NOMO-1 treated with dmso at 0.1 percent for 144 hours (cell line): Measurements from ENCODE around the gene PTCSC3.
"Not testable (repeated sequence)": the region's sequence is repeated elsewhere in the genome, so short reads cannot be mapped to it uniquely, and the experiment has no call there.

Experiments used
- DNase-seq: peaks from one replicate; lab custom pipeline; 2025; ENCODE audit not compliant: unreplicated experiment; lab: John Stamatoyannopoulos, UW

PTCSC3 gene

DNA sequence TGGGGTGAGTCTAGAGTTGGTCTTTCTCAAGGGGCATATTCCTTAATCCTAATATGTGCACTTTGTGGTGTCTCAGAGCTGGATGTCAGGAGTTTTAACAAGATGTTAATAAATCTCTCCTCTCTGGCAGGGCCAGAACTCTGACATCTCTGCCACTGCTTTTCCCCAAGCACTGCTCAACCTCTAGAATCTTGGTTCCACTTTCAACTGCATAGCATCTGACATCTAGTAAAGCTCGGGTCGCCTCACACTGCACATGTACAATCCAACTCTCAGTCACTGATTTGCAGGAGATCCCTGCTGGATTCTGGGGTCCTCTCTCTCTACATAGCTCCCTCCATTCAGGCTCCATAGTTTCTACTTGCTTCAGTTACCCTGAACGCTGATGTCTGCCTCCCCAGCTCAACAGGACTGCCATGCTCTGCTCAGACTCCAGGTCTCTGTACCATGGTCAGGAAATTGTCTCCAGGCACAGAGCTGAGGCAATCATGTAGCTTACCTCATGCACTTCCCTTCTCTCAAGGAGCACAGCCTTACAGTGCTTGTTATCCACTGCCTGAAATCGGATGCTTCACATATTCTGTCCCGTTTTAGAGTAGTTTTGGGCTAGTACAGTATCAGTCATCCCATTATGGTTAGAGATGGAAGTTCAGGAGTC is 1.6 kb downstream of the PTCSC3 start:
- DNase-seq: no peak

DNA sequence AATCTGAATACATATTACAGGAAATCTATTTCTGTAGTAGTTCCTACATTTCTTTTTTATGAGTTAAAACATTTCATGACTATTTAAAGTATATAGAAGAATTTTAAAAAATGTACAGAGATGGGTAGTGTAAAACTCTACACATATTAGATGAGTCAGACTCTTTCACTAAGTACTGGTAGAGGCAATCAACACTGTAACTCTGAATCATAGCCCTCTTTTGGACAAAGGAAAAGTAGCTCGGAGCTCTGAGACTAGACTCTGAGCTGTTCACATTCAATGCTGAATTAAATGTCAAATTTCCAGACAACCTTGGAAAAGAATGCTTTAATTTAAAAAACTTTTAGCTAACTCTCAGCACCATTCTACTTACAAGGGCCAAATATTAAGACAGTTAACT is 3.4 kb downstream of the PTCSC3 start:
- no peak for DNase-seq

DNA sequence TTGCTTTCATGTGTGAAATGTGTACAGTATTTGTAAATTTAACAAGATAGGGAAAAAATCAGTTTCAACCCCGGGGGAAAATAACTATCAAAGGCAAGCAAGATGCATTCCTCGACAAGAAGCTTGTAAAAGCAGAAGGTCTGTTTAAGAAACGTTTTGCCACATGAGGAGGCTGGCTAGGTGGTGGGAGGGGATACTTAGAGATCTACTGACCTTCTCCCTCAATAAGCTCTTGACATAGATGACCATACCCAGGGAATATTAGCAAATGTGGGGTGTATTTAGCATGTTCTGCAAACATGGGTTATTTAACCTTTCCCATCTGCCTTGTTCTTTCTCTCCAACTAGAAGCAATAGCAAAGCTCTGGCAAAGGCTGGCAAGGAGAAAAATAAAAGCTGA is 4.9 kb downstream of the PTCSC3 start:
- no peak for DNase-seq

DNA sequence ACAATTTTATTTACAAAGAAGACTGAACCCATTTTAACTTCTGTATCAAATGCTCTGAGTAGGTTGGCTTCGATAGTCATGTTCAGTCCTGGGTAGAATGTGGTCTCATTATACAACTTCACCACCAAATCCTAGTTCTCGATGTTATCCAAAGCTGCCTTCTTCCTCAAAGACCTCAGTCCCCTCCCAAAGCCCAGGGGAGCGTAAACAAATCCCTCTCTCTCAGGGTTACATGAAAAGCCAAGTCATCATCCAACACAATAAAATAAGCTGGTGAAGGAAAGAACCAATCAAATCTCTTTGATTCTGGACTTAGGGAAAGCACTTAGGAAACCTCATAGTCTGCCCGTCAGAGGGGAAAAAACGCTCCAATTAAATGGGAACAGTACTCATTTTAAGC is 9.1 kb downstream of the PTCSC3 start:
- no peak for DNase-seq

DNA sequence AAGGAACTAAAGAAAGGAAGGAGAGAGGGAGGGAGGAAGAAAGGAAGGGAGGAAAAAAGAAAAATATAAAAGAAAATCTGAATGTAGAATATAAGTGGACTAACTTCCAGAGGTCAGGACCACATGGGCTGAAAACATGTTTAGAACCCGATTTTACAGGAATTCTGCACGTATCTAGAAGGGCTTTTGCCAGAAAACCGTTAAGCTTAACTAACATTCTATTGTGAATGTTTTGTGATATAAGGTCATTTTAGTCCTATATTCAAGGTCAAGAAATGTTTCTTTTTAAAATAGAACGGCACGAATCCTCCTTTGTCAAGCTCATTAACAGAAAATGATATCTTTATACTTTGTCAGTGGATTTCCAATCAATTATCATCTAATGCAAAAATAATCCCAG is 13.1 kb downstream of the PTCSC3 start:
- no peak for DNase-seq

DNA sequence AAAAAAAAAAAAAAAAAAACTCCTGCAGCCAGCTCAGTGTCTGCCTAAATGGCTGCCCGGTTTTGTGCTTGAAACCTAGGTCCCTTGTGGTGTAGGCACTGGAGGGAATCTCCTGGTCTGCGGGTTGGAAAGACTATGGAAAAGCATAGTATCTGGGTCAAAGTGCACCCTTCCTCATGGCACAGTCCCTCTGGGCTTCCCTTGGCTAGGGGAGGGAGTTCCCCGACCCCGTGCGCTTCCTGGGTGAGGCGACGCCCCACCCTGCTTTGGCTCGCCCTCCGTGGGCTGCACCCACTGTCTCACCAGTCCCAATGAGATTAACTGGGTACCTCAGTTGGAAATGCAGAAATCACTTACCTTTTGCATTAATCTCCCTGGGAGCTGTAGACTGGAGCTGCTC is 14.3 kb downstream of the PTCSC3 start:
- no peak for DNase-seq

DNA sequence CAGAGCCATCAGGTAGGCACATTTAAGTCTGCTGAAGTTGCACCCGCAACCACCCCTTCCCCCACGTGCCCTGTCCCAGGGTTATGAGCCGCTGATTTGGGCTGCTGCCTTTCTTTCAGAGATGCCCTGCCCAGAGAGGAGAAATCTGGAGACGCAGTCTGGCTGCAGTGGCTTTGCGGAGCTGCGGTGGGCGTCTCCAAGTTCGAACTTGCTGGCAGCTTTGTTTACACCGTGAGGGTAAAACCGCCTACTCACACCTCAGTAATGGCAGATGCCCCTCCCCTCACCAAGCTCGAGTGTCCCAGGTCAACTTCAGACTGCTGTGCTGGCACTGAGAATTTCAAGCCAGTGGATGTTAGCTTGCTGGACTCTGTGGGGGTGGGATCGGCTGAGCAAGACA is 14.7 kb downstream of the PTCSC3 start:
- DNase-seq: no peak

DNA sequence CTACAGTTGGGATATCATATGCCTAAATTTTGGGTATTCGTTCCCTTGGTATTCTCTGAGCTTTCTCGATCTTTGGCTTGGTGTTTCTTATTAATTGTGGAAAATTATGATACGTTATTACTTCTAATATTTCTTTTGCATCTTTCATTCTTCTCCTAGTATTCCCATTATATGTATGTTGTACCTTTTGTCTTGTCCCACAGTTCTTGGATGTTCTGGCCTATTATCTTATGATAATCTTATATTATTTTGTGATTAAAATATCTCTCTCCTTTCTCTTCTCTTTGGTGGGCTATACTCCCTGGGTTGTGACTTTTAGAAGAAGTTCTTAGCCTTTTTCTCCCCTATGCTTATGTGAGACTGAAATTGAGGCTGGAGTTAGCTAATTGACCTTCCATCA is 25.2 kb downstream of the PTCSC3 start:
- DNase-seq: no peak

DNA sequence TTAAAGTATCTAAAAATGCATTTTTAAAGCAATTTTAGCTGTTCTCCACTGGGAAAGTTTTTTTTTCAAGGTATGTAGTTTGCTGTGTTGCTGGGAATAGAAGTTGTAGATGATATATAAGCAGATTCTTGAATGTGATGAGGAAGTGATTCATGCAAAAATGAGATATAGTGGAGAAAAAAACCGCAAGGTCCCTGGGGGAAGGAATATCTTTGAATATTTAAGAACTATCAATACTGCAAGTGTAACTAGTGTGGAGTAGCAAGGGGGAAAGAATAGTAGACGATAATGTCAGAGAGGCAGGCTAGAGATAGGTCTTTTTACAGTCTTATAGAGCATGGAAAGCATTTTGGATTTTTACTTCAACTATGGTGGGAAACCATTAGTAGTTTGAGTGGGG is 42.5 kb downstream of the PTCSC3 start:
- DNase-seq: no peak

DNA sequence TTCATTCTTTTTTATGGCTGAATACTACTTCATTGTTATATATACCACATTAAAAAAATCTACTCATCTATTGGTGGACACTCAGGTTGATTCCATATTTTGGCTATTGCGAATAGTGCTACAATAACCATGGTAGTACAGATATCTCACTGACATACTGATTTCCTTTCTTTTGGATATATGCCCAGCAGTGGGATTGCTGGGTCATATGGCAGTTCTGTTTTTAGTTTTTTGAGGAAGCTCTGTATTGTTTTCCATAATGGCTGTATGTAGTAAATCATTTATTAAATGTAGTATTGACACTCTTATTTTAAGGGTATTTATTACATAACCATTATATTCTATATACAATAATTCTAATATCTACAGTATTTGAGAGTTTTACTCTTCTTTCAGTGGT is 43.7 kb downstream of the PTCSC3 start:
- no peak for DNase-seq

DNA sequence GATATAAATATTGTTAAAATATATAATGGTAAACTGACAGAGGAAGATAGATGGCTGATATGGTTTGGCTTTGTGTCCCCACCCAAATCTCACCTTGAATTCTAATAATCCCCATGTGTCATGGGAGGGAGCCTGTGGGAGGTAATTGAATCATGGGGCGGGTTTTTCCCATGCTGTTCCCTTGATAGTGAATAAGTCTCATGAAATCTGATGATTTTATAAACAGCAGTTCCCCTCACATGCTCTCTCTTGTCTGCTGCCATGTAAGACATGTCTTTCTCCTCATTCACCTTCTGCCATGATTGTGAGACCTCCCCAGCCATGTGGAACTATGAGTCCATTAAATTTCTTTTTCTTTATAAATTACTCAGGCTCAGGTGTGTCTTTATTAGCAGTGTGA is 46.3 kb downstream of the PTCSC3 start:
- no peak for DNase-seq

DNA sequence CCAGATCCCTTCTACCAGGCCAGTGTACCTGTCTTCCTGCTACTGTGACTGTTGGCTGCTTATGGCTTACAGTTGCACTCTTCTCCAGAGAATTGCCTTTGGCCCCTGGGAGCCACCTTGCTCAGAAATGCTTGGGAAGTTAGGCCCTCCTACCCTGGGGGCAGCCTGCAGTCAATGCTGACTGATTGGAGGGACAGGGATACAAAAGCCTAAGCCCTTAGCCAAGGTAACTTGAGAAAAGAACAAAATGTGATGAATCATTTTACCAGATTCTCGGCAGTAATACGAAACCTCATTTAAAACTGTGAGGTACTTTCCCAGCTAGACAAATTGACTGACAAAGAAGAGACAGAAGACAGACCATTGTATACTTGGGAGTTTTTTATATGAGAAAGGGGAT is 47.3 kb downstream of the PTCSC3 start:
- no peak for DNase-seq

DNA sequence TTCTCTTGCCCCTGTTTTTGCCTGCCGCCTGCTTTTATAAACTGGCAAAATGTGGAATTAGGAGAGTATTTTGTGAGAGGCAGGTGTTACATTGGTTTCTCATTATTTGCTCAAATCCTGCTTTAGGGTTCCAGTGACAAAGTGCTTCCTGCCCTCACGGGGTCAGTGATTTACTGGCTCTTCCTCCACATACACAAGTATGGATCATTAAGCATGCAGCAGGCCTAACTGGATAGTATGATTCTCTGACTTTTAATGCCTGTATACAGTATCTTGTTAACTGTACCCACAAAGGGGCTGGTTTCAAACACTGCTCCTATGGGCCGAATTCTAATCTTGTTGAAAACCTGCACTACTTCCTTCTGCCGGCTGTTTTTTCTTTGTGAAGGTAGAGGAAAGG is 63.2 kb downstream of the PTCSC3 start:
- DNase-seq: no peak

DNA sequence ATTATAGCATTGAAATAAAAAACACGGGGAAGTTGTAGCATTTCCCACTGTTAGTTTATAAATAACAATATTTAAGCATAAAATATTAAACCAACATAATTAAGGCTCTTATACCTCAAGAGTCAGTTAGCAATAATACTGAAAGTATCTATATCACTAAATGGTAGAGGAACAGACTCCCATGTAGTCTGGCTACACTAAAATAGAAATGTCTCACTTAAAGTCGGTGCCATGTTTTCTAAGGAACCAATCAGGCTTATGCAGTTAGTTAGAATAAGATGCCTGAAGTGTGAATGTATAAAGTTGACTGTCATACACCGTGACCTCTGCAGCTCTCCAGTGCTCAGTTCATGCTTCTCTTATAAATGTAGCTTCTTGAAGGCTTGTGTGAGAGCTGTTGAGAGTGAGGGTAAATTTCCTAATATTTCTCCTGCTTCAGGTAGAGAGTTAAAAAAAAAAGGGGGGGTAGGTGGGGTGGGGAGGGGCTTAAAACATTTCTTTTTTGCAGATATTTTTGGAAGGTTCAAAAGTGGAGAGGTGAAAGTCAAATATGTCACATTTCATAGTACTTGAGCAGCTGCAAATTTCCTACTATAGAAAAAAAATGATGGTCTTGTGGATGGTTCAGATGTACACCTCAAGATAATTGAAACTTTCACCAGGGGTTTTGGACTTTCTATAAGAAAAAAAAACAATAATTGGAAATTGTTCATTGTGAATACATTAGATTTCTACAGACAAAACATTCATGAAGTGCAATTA is 64.5 kb downstream of the PTCSC3 start:
- DNase-seq: no peak

DNA sequence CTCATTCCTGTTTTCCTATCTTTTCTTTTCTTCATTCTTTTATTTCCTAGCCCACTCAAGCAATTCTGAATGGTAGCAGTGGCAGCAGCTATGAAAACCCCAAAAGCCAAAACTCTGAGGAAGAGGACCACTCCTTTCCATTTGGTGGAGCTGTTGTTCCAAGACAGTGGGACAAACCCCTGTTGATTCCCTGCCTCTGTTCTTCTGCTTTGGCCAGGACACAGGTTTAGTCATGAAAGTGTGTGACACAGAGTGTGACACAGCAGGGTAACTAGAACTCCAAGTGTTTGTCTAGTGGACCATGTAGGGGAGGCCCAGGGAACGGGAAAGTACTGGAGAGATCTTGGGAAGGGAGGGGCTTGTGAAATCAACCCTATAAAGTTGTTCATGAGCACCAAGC is 71.1 kb downstream of the PTCSC3 start:
- no peak for DNase-seq

DNA sequence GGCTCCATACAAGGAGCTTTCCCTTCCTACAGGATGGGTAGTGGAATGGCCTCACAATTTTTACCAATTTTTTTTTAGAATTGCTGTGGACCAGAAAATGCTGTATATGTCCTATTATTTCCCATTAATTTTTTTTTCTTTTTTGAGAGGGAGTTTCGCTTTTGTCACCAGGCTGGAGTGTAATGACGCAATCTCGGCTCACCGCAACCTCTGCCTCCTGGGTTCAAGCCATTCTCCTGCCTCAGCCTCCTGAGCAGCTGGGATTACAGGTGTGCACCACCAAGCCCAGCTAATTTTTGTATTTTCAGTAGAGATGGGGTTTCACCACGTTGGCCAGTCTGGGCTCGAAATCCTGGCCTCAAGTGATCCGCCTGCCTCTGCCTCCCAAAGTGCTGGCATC is 72.3 kb downstream of the PTCSC3 start:
- DNase-seq: not testable (repeated sequence)

DNA sequence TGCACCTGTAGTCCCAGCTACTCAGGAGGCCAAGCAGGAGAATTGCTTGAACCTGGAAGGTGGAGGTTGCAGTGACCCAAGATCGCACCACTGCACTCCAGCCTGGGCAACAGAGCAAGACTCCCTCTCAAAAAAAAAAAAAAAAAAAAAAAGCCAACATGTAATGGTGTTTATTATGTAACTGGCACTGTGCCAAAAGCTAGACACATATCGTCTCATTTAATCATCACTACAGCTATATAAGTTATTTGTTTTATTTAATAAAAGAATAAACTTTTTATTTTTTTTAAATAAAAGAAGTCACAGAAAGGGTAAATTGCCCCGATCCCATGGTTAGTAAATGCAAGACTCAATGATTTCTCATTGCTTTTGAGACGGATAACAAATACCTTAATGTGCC is 76.9 kb downstream of the PTCSC3 start:
- DNase-seq: no peak

DNA sequence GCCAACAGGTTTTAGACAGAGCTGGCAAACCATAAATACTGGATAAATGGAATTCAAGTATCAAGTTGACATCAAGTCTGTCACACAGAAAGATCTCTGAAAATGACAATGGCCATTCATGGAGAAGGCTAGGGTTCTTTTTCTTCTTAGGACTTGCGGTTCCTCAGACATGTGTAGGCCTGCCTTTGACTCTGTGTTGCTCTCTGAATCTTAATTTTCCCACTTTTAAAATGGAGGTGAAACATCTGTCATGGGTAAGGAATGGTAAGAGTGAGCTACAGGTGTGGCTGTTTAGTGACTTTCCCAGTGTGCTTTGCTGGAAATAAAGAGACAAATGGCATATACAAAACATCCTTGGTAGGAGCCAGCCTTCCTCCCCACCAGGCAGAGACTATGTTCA is 79.2 kb downstream of the PTCSC3 start:
- DNase-seq: no peak

DNA sequence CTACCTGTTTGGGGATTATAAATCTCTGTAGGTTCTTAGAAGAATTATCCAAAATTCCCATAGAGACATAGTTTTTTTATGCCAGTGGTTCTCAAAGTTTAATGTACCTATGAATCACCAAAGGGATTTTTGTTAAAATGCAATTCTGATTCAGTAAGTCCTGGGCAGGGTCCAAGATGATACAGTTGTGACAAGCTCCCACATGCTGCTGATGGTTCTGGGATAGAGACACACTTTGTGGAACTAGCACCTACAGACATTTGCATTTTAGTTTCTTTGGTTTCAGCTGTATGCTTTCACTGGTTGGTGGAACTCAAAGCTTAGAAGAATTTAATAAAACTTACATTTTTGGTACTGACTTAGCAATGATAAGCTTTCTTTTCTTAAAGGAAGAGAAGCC is 80.4 kb downstream of the PTCSC3 start:
- DNase-seq: no peak

DNA sequence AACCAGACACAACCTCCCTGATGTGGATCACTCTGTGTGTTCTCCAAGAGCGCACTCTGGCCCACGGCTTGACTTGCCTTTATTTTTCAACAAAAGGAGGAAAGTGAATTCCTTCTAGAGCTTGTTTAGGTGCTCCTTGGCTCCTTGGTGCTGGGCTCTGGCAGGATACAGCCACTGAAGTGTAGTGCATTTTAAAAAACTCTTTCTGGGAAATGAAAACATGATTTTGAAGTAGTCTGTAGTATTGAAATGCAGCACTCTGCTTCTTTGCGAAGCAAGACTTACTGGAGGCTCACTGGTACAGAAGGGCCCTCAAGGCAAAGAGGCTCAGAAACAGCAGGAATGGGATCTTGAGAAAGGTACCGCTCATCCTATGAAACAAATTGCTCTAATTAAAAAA is 81.6 kb downstream of the PTCSC3 start:
- DNase-seq: no peak

DNA sequence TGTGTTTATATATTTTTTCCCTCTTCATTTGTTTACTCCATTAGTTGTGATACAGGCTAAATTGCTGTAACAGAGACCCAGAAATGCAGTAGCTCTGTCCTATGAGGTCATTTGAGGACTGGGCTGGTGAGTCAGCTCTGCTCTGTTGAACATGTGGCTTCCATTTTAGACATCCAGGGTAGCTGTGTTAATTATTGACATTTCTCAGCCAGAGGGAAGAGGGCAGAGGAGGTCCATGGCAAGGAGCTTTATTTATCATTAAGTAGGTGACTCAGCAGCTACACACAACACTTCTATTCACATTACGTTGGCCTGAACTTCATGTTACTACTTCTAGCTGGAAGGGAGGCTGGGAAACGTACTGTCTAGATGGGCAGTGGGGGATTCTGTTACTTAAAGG is 85.4 kb downstream of the PTCSC3 start:
- no peak for DNase-seq

DNA sequence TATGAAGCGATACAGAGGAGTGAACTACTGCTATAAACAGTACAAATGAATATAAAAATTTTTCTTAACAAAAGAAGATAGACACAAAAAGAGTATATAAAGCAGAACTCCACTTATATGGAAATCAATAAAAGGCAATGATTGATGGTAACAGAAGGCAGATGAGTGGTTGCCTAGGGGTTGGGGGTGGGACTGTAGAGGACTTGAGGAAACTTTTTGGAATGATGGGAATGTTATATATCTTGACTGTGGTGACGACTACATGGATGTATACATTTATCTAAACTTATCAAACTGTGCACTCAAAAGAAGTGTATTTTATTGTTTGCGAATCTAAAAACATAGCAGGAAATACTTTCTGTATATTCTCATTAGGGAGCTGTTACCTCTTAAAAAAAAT is 89.1 kb downstream of the PTCSC3 start:
- no peak for DNase-seq
